Sigmoid colon (tissue), 7 donors: ENCODE data around the gene CALY. TPM values are rescaled to one million over a fixed set of nuclear protein-coding genes. Genes with fewer than 3 reads are reported as not detected.
"Not testable (repeated sequence)": the region's sequence is repeated elsewhere in the genome, so short reads cannot be mapped to it uniquely, and the experiment has no call there.

Source experiments
- DNase-seq: peaks from one replicate; pipeline ENCODE4 v3.0.0-alpha.2; 2019
- H3K27ac ChIP-seq, 4 donors: fragments of 200-600 bp; sonication (generic); one replicate each; pipeline ENCODE4 v1.5.1; 2016 to 2019; ENCODE audit warnings: mild to moderate bottlenecking in 1 of 4
- H3K27me3 ChIP-seq, 3 donors: fragments of 200-600 bp; sonication (generic); one replicate each; pipeline ENCODE4 v1.5.1; 2019; ENCODE audit warnings: mild to moderate bottlenecking in 1 of 3
- H3K36me3 ChIP-seq, 4 donors: fragments of 200-600 bp; sonication (generic); one replicate each; pipeline ENCODE4 v1.5.1; 2016 to 2019
- H3K4me1 ChIP-seq, 4 donors: fragments of 200-600 bp; sonication (generic); one replicate each; pipeline ENCODE4 v1.5.1; 2017 to 2019
- H3K4me3 ChIP-seq, 4 donors: fragments of 200-600 bp; sonication (generic); one replicate each; pipeline ENCODE4 v1.5.1; 2017 to 2019; ENCODE audit warnings: mild to moderate bottlenecking in 2 of 4, moderate library complexity in 1 of 4
- H3K9me3 ChIP-seq, 4 donors: fragments of 200-600 bp in 3 of 4; sonication (generic) in 3 of 4; one replicate each; pipeline versions ENCODE4 v1.5.1 to v1.6.1; 2013 to 2019
- EP300 ChIP-seq, 4 donors: sonication (generic); formaldehyde crosslinking; IDR thresholded peaks; one replicate each; pipeline ENCODE4 v1.6.1; 2017; ENCODE audit warnings: antibody characterized with exemption in 4 of 4
- POLR2A ChIP-seq, 2 donors: fragments of 450-650 bp; IDR thresholded peaks; one replicate each; pipeline ENCODE4 v1.6.1; 2016; ENCODE audit warnings: antibody characterized with exemption in 2 of 2, mild to moderate bottlenecking in 2 of 2, moderate library complexity in 2 of 2
- POLR2AphosphoS5 ChIP-seq, 4 donors: sonication (generic); formaldehyde crosslinking; IDR thresholded peaks; one replicate each; pipeline ENCODE4 v1.6.1; 2017; ENCODE audit warnings: antibody characterized with exemption in 4 of 4
- WGBS, 2 donors: extraction: QIAGEN DNeasy Blood & Tissue Kit; methylation state at CpG; one replicate each; pipeline ENCODE4 v1.1.7; 2013; 5-methylcytosine and 5-hydroxymethylcytosine counted together
- intact Hi-C: fragments of 100-400 bp; cut with DNase I; formaldehyde crosslinking; loops from one replicate; pipeline ENCODE4 v1.15.1; 2023
- polyA plus RNA-seq, 3 donors: library from polyadenylated mRNA; stranded (reverse); fragments of 200-250 nt; gene quantifications; one replicate each; pipeline ENCODE4 v1.2.3, GENCODE V29; 2013
- total RNA-seq, 4 donors: library from RNA; depleted of rRNA; stranded (reverse); fragments of >200 nt; gene quantifications; one replicate each; pipeline ENCODE4 v1.1.0, GENCODE V29; 2016
- TF ChIP-seq, protein P1 (sequence below), 4 experiments: fragments of 450-650 bp in 3 of 4; fragments of 200-600 bp in 1 of 4; IDR thresholded peaks; one replicate each; pipeline ENCODE4 v1.5.1; 2016 to 2019; ENCODE audit warnings: antibody characterized with exemption in 4 of 4, mild to moderate bottlenecking in 3 of 4, moderate library complexity in 2 of 4
- donor health status: healthy with polysubstance abuse.
- donor health status: Bipolar disorder and iron deficiency.
- donor health status: healthy.

Gene CALY
- total and polyA plus RNA-seq, 7 donors = 1.3 to 6.8 (median 5.0) TPM; not detected in 2

DNA sequence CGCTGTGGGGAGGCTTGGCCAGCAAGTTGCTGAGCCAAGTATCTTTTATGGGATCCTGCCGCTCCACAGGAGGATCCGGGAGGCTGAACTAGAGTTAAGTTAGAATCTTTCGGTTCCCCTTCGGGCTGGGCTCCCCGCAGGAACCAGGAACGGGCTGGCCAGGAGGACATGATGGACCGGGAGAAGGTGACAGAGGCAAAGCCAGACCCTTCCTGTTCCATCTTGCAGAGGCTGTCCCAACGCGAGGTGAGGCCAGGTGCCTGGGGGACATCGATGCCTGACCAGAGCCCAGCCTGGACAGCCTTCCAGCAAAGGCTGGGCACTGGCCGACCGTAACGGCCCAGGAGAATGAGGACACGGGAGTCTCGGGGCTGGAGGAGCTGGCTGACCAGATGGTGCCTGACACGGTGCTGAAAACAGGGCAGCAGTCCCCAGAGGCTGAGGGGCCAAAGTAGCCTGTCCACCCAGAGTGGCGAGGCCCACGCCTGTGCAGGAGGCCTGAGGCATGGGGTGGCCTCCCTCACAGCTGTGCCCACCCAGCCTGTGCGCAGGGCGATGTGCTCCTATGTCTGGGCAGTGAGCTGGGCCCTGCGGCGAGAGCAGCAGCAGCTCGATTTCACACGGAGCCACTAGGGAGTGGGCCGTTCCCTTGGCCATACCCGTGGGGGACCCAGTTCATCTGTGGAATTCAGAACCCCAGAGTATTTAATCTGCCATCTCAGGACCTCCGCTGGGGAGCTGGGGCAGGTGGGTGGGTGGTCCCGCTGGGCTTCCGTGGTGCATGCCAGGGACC lies 40.5 kb upstream of the CALY start:
- H3K27ac ChIP-seq = peak overlapping the region in 1 of 4 donors; percentile 83
- TF ChIP-seq EP300 (IDR thresholded peaks at IDR 0.05) (no peak), POLR2A (IDR thresholded peaks at IDR 0.05) (no peak), POLR2AphosphoS5 (IDR thresholded peaks at IDR 0.05) (no peak)
- TF ChIP-seq, protein P1, sequence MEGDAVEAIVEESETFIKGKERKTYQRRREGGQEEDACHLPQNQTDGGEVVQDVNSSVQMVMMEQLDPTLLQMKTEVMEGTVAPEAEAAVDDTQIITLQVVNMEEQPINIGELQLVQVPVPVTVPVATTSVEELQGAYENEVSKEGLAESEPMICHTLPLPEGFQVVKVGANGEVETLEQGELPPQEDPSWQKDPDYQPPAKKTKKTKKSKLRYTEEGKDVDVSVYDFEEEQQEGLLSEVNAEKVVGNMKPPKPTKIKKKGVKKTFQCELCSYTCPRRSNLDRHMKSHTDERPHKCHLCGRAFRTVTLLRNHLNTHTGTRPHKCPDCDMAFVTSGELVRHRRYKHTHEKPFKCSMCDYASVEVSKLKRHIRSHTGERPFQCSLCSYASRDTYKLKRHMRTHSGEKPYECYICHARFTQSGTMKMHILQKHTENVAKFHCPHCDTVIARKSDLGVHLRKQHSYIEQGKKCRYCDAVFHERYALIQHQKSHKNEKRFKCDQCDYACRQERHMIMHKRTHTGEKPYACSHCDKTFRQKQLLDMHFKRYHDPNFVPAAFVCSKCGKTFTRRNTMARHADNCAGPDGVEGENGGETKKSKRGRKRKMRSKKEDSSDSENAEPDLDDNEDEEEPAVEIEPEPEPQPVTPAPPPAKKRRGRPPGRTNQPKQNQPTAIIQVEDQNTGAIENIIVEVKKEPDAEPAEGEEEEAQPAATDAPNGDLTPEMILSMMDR (IDR thresholded peaks at IDR 0.05) = no peak
- H3K9me3 ChIP-seq = no peaks in the 10 kb centered on the region
- no peaks in the 10 kb centered on the region for H3K27me3 ChIP-seq
- WGBS, 2 donors = 93 to 94% methylated on average over 30 of the region's 30 CpGs
- no peak for DNase-seq
- peak overlapping the region in 1 of 4 donors; percentile 78 for H3K4me3 ChIP-seq
- H3K36me3 ChIP-seq = peaks cover 0 to 6% (median 0%) of the 10 kb centered on the region in 4 donors
- H3K4me1 ChIP-seq = peaks cover 0 to 37% (median 29%) of the 10 kb centered on the region in 4 donors
- intact Hi-C loops = loop anchor here (5.0 kb wide), 1 partner anchor 115 kb away; no protein-coding TSS in a partner anchor

DNA sequence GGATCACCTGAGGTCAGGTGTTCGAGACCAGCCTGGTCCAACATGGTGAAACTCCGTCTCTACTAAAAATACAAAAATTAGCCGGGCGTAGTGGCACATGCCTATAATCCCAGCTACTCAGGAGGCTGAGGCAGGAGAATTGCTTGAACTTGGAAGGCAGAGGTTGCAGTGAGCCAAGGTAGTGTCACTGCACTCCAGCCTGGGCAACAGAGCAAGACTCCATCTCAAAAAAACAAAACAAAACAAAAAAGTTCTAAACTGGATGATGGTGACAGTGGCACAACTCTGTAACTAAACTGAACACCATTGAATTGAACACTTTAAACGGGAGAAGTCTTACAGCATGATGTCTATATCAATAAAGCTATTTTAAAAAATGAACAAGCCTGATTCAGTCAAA lies 39.5 kb upstream of the CALY start:
- H3K27me3 ChIP-seq, H3K27ac ChIP-seq, H3K9me3 ChIP-seq, H3K36me3 ChIP-seq, H3K4me3 ChIP-seq, DNase-seq: not testable (repeated sequence)
- WGBS, 2 donors = 93 to 94% methylated on average over 5 of the region's 5 CpGs
- peaks cover 0 to 43% (median 34%) of the 10 kb centered on the region in 4 donors for H3K4me1 ChIP-seq
- intact Hi-C loops = loop anchor here (5.0 kb wide), 1 partner anchor 114 kb away; no protein-coding TSS in a partner anchor

DNA sequence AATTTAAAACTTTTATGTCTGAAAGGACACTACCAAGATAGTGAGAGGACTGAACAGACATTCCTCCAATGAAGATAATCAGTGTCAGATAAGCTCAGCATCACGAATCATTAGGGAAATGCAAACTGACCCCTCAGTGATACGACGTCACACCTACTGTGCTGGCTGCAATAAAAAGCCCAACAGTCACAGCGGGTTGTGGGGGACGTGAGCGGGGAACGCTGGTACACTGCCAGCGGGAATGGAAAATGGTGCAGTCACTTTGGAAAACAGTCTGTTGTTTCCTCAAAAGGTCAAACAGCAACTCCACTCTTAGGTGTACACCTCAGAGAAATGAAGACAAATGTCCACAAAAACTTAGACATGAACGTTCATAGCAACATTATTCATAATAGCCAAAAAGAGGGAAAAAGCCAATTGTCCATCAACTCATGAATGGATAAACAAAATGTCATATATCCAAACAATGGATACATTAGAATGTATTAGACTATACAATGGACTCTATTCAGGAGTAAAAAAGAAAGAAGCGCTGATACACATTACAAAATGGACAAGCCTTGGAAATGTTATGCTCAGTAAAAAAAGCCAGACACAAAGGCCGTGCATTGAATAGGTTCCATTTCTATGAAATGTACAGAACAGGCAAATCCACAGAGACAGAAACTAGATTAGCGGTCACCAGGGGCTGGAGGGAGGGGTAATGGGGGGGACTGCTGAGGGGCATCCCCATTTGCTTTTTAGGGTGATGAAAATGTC lies 38.8 kb upstream of the CALY start:
- intact Hi-C loops = loop anchor here (5.0 kb wide), 1 partner anchor 113 kb away; no protein-coding TSS in a partner anchor
- no peak overlapping the region for H3K4me3 ChIP-seq
- no peak for TF ChIP-seq POLR2A (IDR thresholded peaks at IDR 0.05)
- no peak for TF ChIP-seq POLR2AphosphoS5 (IDR thresholded peaks at IDR 0.05)
- no peak for TF ChIP-seq EP300 (IDR thresholded peaks at IDR 0.05)
- TF ChIP-seq, protein P1 (IDR thresholded peaks at IDR 0.05) = no peak
- H3K36me3 ChIP-seq = peaks cover 0 to 6% (median 3%) of the 10 kb centered on the region in 4 donors
- DNase-seq = no peak
- WGBS, 2 donors = 88 to 90% methylated on average over 12 of the region's 12 CpGs
- no peaks in the 10 kb centered on the region for H3K9me3 ChIP-seq
- no peak overlapping the region for H3K27ac ChIP-seq
- H3K27me3 ChIP-seq = no peaks in the 10 kb centered on the region
- peaks cover 0 to 42% (median 34%) of the 10 kb centered on the region in 4 donors for H3K4me1 ChIP-seq

DNA sequence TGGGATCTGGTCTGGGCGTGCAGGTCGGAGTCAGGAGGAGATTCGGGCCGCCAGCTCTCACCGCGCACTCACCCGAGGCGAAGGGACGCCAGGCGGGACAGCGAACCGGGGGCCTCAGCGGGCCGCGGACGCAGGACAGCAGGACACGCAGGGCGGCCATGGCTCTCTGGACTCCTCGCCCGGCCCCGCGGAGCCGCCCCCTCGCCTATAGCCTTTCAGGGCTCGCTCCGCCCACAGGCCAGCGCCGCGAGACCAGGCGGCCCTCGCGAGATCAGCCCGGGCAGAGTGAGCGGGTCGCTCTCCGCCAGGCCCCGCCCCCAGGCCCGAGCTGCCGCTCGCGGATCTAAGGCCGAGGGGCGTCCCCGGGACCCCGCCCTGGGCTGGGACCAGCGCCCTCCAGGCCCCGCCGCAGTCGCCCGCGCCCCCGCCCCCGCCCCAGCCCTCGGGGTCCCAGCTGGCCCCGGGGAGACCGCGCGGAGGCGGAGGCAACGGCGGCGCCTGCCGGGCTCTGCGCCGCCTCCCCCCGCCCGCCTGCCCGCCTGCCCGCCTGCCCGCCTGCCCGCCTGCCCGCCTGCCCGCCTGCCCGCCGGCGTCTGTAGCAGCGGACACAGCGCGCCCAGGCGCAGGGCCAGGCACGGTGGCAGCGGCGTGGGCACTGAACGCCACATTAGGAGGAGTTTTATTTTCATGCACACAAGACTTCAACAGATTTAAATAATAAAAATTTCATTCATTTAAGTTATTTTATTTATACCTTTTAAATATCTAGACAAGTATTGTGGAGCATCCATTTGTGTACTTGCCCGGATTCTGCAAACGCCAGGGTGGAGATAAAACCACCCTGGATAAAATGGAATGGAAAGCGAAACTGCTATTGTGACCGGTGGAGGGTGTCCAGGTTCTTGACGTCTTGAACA lies 36.7 kb upstream of the CALY start, which contains the start of gene ECHS1:
Gene ECHS1, minus strand, starts transcription at position 181 of the 917 bp plus-strand sequence. Its CDS starts 21 bp downstream, at position 160.
- peak in 1 of 2 donors; percentile 29 for TF ChIP-seq POLR2A (IDR thresholded peaks at IDR 0.05)
- peak; percentile 34 to 73 (median 62) for TF ChIP-seq POLR2AphosphoS5 (IDR thresholded peaks at IDR 0.05)
- TF ChIP-seq, protein P1 (IDR thresholded peaks at IDR 0.05) = no peak
- no peak for TF ChIP-seq EP300 (IDR thresholded peaks at IDR 0.05)
- Histone ChIP-seq H3K9me3 (no peaks in the 10 kb centered on the region), H3K27ac (peak within 1 kb of the TSS; percentile 84 to 96 (median 90)), H3K4me1 (peaks cover 0 to 27% (median 25%) of the 10 kb centered on the region in 4 donors), H3K4me3 (peak within 1 kb of the TSS; percentile 82 to 94 (median 86)), H3K36me3 (peaks cover 13 to 27% (median 21%) of the 10 kb centered on the region in 4 donors), H3K27me3 (no peaks in the 10 kb centered on the region)
- intact Hi-C loops = no loop called here
- 1% methylated on average over 89 of the region's 89 CpGs for WGBS, 2 donors
- DNase-seq = peak; percentile 97
